Measurements from ENCODE around the gene AMH.

The AMH gene

DNA sequence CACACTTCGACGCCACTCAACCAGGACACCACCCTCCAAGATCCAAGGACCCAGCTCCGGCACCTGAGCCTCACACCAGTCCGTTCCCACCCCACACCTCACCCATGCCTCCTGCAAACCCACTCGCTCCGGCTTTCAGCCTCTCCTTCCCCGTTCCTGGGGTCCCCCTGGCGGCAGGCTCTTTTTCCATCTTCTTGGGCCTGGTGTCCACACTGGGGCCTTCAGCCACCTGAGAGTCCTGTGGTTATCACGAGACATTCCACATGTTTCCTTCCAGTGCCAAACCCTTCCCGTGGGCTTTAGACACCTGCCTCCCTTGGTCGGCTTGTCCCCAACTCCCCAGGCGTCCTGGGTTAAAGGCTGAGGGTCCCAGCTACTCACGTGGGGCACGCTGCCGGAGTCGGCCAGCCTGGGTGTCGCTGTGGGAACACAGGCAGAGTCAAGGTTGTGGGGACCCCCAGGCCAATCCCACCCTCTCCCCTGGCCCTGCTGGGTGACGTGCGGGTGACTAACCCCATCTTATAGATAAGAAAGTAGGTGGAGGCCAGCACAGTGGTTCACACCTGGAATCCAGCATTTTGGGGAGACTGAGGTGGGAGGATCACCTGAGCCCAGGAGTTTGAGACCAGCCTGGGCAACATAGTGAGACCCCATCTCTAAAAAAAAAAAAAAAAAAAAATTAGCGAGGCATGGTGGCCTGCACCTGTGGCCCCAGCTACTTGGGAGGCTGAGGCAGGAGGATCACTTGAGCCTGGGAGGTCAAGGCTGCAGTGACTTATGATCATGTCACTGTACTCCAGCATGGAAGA is 5.1 kb downstream of the AMH start:
- Mint-ChIP-seq H3K4me1 (peaks cover 32 to 74% of the 10 kb centered on the region in 2 donors), H3K27ac (peak overlapping the region; percentile 51), H3K27me3 (peaks cover 8 to 21% of the 10 kb centered on the region in 2 donors), H3K4me3 (peak overlapping the region; percentile 28 to 47), H3K36me3 (peaks cover 3 to 7% of the 10 kb centered on the region in 2 donors), H3K9me3 (no peaks in the 10 kb centered on the region)
- no peak for ATAC-seq (replicated peaks)
- no peak for DNase-seq

- Mint-ChIP-seq H3K27ac (no peak overlapping the region), H3K36me3 (peaks cover 0 to 3% of the 10 kb centered on the region in 2 donors), H3K27me3 (peaks cover 8 to 14% of the 10 kb centered on the region in 2 donors), H3K4me3 (no peak overlapping the region), H3K9me3 (no peaks in the 10 kb centered on the region), H3K4me1 (peaks cover 34 to 79% of the 10 kb centered on the region in 2 donors)
- no peak for ATAC-seq (replicated peaks)
- no peak for DNase-seq
Observed at GRCh38 chr19:2255112-2255845, 6.2 kb downstream of the AMH start.

DNA sequence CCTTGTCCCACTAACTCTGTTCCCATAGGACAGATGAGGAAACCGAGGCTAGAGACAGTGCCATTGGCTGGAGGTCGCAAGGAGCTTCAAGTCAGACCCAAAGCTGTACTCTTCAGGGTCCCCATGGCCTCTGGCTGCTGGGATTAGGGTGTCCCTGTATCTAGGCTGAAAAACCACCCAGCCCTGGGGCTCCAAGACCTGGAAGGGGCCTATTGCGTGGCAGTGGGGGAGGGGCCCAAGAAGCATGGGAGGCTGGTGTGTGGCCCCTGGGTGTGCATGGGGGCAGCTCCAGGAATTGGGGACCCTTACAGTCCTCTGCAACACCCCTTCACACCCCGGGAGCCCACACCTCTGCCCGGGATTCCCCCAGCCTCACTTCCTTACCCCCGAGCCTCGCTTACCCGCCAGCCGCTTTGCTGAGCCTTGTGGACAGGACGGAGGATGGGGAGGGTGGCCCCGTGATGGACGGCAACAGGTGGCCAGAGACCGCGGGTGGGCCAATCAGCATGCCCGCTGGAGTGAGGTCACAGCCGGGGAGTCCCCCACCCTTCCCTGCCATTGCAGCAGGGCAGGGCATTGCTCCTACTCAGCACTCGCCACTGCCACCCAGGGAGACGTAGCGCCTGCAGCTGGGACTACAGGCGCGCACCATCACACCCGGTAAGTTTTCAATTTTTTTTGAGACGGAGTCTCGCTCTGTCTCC is 7.0 kb downstream of the AMH start, which contains the start of gene JSRP1:
Gene JSRP1, minus strand, starts transcription at position 436 of the 704 bp plus-strand sequence. CDS start 1,103 bp downstream, outside the sequence.
- Mint-ChIP-seq H3K4me1 (peaks cover 36 to 79% of the 10 kb centered on the region in 2 donors), H3K4me3 (peak within 1 kb of the TSS; percentile 25 to 46), H3K27me3 (peaks cover 8 to 11% of the 10 kb centered on the region in 2 donors), H3K27ac (peak within 1 kb of the TSS; percentile 94), H3K36me3 (peaks cover 0 to 3% of the 10 kb centered on the region in 2 donors), H3K9me3 (no peaks in the 10 kb centered on the region)
- DNase-seq (no peak), ATAC-seq (replicated peaks) (peak in 1 of 2 donors; percentile 14)

DNA sequence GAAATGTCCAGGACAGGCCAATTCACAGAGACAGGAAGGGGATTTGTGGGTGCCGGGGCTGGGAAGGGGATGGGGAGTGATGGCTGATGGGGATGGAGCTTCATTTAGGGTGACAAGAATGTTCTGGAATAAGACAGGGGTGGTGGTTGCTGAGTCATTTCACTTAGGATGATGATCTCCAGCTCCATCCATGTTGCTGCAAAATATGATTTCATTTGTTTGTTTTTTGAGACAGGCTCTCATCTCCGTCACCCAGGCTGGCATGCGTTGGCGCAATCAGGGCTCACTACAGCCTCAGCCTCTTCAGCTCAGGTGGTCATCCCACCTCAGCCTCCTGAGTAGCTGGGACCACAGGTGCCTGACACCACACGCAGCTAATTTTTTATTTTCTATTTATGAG is 10.2 kb downstream of the AMH start:
- DNase-seq (no peak), ATAC-seq (replicated peaks) (no peak)
- H3K27me3 Mint-ChIP-seq = no peaks in the 10 kb centered on the region
- no peak overlapping the region for H3K4me3 Mint-ChIP-seq
- H3K4me1 Mint-ChIP-seq = peaks cover 28 to 56% of the 10 kb centered on the region in 2 donors
- H3K36me3 Mint-ChIP-seq = no peaks in the 10 kb centered on the region
- H3K27ac Mint-ChIP-seq = peak overlapping the region; percentile 59
- no peaks in the 10 kb centered on the region for H3K9me3 Mint-ChIP-seq

DNA sequence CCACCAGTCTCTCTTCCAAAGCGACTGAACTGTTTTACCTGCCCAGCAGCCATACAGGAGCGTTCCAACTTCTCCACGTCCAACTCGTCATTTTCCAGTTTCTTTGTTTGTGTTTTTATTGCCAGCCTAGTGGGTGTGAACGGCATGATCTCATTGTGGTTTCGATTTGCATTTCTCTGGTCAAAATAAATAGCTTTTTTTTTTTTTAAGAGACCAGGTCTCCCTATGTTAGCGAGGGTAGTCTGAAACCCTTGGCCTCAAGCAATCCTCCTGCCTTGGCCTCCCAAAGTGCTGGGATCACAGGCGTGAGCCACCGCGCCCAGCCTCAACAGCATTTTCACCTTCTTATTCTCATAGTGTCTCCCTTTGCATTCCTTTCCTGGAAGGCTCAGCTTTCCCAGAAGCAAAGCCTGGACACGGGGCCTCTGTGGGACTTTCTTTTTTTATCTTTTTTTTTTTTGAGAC is 11.2 kb downstream of the AMH start:
- ATAC-seq (replicated peaks) = no peak
- Mint-ChIP-seq H3K4me3 (no peak overlapping the region), H3K9me3 (no peaks in the 10 kb centered on the region), H3K27me3 (no peaks in the 10 kb centered on the region), H3K4me1 (peaks cover 26 to 58% of the 10 kb centered on the region in 2 donors), H3K27ac (peak overlapping the region; percentile 20), H3K36me3 (no peaks in the 10 kb centered on the region)
- no peak for DNase-seq

DNA sequence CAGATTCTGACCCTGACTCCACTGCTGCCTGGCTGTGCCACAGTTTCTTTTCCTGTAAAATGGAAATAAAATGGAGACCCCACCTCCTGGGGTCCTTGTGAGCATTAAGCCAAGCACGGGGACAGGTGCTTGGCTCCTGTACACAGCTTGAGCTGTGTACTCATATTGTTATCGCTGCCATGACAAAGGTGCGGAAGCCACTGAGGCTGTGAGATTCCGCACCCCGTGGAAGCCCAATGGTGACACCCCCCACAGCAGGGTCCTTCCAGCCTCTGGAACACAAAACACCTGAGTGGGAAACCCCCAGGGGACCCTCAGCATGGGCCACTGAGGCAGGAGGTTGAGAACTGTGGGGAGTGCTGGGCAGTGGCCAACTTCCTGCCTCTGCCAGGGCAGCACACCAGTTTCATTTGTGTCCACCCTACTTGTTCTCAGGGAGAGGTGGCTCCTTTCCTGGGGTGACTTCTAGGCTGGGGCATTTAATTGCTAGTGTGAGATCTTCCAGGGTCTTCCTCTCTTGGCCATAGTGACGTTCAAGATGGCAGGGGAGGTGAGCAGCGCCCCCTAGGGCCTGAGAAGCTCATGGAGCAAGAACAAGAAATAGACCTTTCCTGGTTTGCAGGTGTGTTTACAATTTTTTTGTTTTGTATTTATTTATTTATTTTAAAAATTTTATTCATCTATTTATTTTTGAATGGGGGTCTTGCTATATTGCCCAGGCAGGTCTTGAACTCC is 12.5 kb downstream of the AMH start:
- Mint-ChIP-seq H3K9me3 (no peaks in the 10 kb centered on the region), H3K4me3 (no peak overlapping the region), H3K4me1 (peaks cover 25 to 54% of the 10 kb centered on the region in 2 donors), H3K36me3 (no peaks in the 10 kb centered on the region), H3K27me3 (no peaks in the 10 kb centered on the region), H3K27ac (no peak overlapping the region)
- no peak for ATAC-seq (replicated peaks)
- no peak for DNase-seq

GRCh38 chr19:2266183-2266993 is 17.3 kb downstream of the AMH start:
- no peaks in the 10 kb centered on the region for H3K9me3 Mint-ChIP-seq
- DNase-seq = peak; percentile 81
- H3K36me3 Mint-ChIP-seq = peaks cover 16 to 17% of the 10 kb centered on the region in 2 donors
- H3K4me1 Mint-ChIP-seq = peaks cover 18 to 35% of the 10 kb centered on the region in 2 donors
- ATAC-seq (replicated peaks) = peak; percentile 54 to 58
- peak overlapping the region; percentile 66 to 71 for H3K4me3 Mint-ChIP-seq
- H3K27ac Mint-ChIP-seq = peak overlapping the region; percentile 97
- H3K27me3 Mint-ChIP-seq = no peaks in the 10 kb centered on the region

- no peak for DNase-seq
- ATAC-seq (replicated peaks) = no peak
- Mint-ChIP-seq H3K27me3 (no peaks in the 10 kb centered on the region), H3K36me3 (peaks cover 29 to 34% of the 10 kb centered on the region in 2 donors), H3K9me3 (no peaks in the 10 kb centered on the region), H3K4me1 (peaks cover 26 to 55% of the 10 kb centered on the region in 2 donors), H3K27ac (peak overlapping the region; percentile 51), H3K4me3 (peak overlapping the region; percentile 91 to 95)
Observed at GRCh38 chr19:2268480-2268830, 19.3 kb downstream of the AMH start.

DNA sequence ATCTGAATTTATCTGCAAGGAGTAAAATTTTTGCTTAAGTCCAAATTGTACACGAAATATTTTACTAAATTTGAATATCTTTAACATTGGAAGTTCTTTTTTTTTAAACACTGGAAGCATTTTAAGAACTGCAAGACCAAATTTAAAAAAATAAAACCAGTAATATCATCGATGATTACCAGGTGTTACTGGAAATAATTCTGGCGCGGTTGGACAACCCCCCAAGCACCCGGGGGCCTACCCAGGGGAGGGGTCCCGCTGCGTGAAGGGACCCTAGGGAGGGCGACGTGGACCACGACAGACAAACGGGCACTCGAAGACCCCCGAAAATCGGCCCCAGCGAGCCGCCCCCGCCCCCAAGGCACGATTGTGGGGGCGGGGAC is 19.7 kb downstream of the AMH start:
- no peaks in the 10 kb centered on the region for H3K27me3 Mint-ChIP-seq
- H3K4me1 Mint-ChIP-seq = peaks cover 30 to 59% of the 10 kb centered on the region in 2 donors
- peak overlapping the region; percentile 99 for H3K27ac Mint-ChIP-seq
- no peak for DNase-seq
- H3K9me3 Mint-ChIP-seq = no peaks in the 10 kb centered on the region
- peaks cover 33 to 38% of the 10 kb centered on the region in 2 donors for H3K36me3 Mint-ChIP-seq
- peak overlapping the region; percentile 91 to 95 for H3K4me3 Mint-ChIP-seq
- ATAC-seq (replicated peaks) = no peak

DNA sequence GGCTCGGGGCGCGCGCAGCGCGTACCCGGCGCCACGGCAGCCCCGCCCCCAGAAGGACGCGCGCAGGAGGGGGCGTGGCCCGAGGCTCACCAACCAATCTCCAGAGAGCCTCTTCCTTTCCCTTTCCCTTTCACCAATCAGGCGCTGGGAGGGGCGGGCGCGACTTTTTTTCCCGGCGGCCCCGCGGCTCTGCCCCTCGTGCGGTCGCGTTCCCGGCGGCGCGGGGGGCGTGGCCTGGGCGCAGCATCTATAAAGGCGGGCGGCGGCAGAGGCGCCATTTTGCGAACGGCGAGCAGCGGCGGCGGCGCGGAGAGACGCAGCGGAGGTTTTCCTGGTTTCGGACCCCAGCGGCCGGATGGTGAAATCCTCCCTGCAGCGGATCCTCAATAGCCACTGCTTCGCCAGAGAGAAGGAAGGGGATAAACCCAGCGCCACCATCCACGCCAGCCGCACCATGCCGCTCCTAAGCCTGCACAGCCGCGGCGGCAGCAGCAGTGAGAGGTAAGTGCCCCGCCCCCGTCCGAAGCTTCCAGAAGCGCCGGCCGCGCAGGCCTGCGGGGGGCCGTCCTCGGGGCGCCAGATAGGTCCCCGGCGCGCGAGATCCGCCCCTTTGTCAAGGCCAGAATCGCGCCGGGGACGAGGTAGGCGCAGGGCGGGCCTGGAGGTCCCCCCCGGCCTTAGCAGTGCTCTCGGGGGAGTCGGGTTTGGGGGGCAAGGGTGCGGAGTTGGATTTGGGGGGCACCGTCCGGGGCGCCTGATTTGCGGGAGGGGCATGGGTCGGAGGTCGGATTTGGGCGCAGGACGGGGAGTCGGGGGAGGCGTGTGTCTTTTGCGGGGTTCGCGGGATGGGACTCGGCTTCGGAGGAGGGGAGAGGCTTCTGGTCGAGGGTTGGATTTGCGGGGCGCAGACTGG is 20.4 kb downstream of the AMH start:
- Mint-ChIP-seq H3K36me3 (peaks cover 39 to 45% of the 10 kb centered on the region in 2 donors), H3K4me1 (peaks cover 35 to 61% of the 10 kb centered on the region in 2 donors)

GRCh38 chr19:2270157-2270422 is 21.0 kb downstream of the AMH start:
- peaks cover 42 to 48% of the 10 kb centered on the region in 2 donors for H3K36me3 Mint-ChIP-seq
- DNase-seq (no peak), ATAC-seq (replicated peaks) (no peak)
- H3K27me3 Mint-ChIP-seq = no peaks in the 10 kb centered on the region
- H3K4me3 Mint-ChIP-seq = peak overlapping the region; percentile 91 to 95
- H3K4me1 Mint-ChIP-seq = peaks cover 37 to 64% of the 10 kb centered on the region in 2 donors
- H3K27ac Mint-ChIP-seq = peak overlapping the region; percentile 99
- no peaks in the 10 kb centered on the region for H3K9me3 Mint-ChIP-seq

More for the DNA sequence above, 20.4 kb downstream of the AMH start:
- ATAC-seq (replicated peaks) (peak; percentile 48 to 63), DNase-seq (peak; percentile 98)
- no peaks in the 10 kb centered on the region for H3K9me3 Mint-ChIP-seq
- peak overlapping the region; percentile 99 for H3K27ac Mint-ChIP-seq
- H3K4me3 Mint-ChIP-seq = peak overlapping the region; percentile 91 to 95
- no peaks in the 10 kb centered on the region for H3K27me3 Mint-ChIP-seq

GRCh38 chr19:2270423-2271233 is 21.5 kb downstream of the AMH start:
- peak; percentile 83 for DNase-seq
- Mint-ChIP-seq H3K27me3 (no peaks in the 10 kb centered on the region), H3K4me1 (peaks cover 38 to 67% of the 10 kb centered on the region in 2 donors), H3K27ac (peak overlapping the region; percentile 99), H3K4me3 (peak overlapping the region; percentile 95), H3K9me3 (no peaks in the 10 kb centered on the region), H3K36me3 (peaks cover 44 to 50% of the 10 kb centered on the region in 2 donors)
- peak; percentile 66 for ATAC-seq (replicated peaks)

Data from stimulated activated naive B cell treated with anti-CD40 and anti-IgM and Interleukin-4, amounts not matched to agents 10 μg/mL and 1 μg/mL and 100 μg/mL, for 72 hours (primary cell).